Smooth muscle cell (in vitro differentiated cells): ENCODE results near the gene INSIG1. TPM values are rescaled to one million over a fixed set of nuclear protein-coding genes. Genes with fewer than 3 reads are reported as not detected.

Source experiments
- DNase-seq: peaks from one replicate; lab custom pipeline; 2025; ENCODE audit not compliant: unreplicated experiment; lab: John Stamatoyannopoulos, UW
- H2AFZ ChIP-seq: fragments of 200-600 bp; sonication (generic); 2 replicates; pipeline ENCODE4 v1.6.0; 2016; ENCODE audit warnings: antibody characterized with exemption, low read depth, mild to moderate bottlenecking
- H3F3A ChIP-seq: fragments of 200-600 bp; sonication (generic); 2 replicates; pipeline ENCODE4 v1.6.0; 2017; ENCODE audit warnings: antibody characterized with exemption, low read depth
- H3K27ac ChIP-seq: fragments of 200-600 bp; sonication (generic); 2 replicates; pipeline ENCODE4 v1.5.1; 2016; ENCODE audit warnings: low read depth, mild to moderate bottlenecking
- H3K27me3 ChIP-seq: fragments of 200-600 bp; sonication (generic); 2 replicates; pipeline ENCODE4 v1.6.1; 2016; ENCODE audit warnings: low read depth, mild to moderate bottlenecking
- H3K36me3 ChIP-seq: fragments of 200-600 bp; sonication (generic); 2 replicates; pipeline ENCODE4 v1.5.1; 2016; ENCODE audit warnings: low read depth
- H3K4me1 ChIP-seq: fragments of 200-600 bp; sonication (generic); 2 replicates; pipeline ENCODE4 v1.5.1; 2016; ENCODE audit warnings: low read depth
- H3K4me2 ChIP-seq: fragments of 200-600 bp; sonication (generic); 2 replicates; pipeline ENCODE4 v1.6.0; 2016; ENCODE audit warnings: mild to moderate bottlenecking
- H3K4me3 ChIP-seq: fragments of 200-600 bp; sonication (generic); 2 replicates; pipeline ENCODE4 v1.5.1; 2016; ENCODE audit warnings: mild to moderate bottlenecking
- H3K79me2 ChIP-seq: fragments of 200-600 bp; sonication (generic); 2 replicates; pipeline ENCODE4 v1.6.0; 2016; ENCODE audit warnings: low read depth, mild to moderate bottlenecking
- H3K9ac ChIP-seq: fragments of 200-600 bp; sonication (generic); 2 replicates; pipeline ENCODE4 v1.6.0; 2016; ENCODE audit warnings: low read depth
- H3K9me3 ChIP-seq: fragments of 200-600 bp; sonication (generic); replicated peaks from 2 replicates; pipeline ENCODE4 v1.5.1; 2016; ENCODE audit warnings: low read depth
- H4K20me1 ChIP-seq: fragments of 200-600 bp; sonication (generic); 2 replicates; pipeline ENCODE4 v1.6.0; 2016; ENCODE audit warnings: low read depth
- WGBS: methylation state at CpG from one replicate; pipeline ENCODE4 v1.1.7; 2016; ENCODE audit warnings: low lambda C conversion rate; 5-methylcytosine and 5-hydroxymethylcytosine counted together
- polyA plus RNA-seq: library from polyadenylated mRNA; unstranded; fragments of >200 nt; fragmentation: Nextera tagmentation; extraction: Ambion mirVana; gene quantifications from 2 replicates; pipeline ENCODE4 v1.2.1, GENCODE V29; 2016
- total RNA-seq: library from RNA; depleted of rRNA; stranded (reverse); fragments of >200 nt; gene quantifications from 2 replicates; pipeline ENCODE4 v1.2.3, GENCODE V29; 2014
- TF ChIP-seq, protein P1 (sequence below): fragments of 200-600 bp; sonication (generic); IDR thresholded peaks from 2 replicates; pipeline ENCODE4 v1.5.1; 2017; ENCODE audit warnings: borderline replicate concordance, mild to moderate bottlenecking, antibody characterized with exemption; ENCODE audit not compliant: insufficient read depth, poor library complexity, severe bottlenecking

Gene INSIG1
- total and polyA plus RNA-seq, 2 experiments from 2014 or later, result 277 to 302 TPM

DNA sequence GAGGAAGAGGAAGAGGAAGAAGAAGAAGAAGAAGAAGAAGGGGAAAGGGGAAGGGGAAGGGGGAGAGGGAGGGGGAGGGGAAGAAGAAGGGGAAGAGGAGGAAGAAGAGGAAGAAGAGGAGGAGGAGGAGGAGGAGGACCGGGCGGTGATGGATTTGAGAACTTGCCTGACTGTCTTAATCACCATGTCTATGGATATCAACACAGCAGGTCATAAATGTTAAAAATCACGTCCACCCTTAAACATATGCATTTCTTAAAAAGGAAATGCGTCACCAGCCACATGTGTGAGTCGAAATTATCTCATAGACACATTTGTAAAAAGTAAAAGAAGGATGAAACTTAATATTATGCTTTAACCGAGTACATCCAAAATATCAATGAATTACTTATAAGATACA lies 42.1 kb upstream of the INSIG1 start:
- WGBS, result 71% methylated on average over 6 of the region's 6 CpGs

DNA sequence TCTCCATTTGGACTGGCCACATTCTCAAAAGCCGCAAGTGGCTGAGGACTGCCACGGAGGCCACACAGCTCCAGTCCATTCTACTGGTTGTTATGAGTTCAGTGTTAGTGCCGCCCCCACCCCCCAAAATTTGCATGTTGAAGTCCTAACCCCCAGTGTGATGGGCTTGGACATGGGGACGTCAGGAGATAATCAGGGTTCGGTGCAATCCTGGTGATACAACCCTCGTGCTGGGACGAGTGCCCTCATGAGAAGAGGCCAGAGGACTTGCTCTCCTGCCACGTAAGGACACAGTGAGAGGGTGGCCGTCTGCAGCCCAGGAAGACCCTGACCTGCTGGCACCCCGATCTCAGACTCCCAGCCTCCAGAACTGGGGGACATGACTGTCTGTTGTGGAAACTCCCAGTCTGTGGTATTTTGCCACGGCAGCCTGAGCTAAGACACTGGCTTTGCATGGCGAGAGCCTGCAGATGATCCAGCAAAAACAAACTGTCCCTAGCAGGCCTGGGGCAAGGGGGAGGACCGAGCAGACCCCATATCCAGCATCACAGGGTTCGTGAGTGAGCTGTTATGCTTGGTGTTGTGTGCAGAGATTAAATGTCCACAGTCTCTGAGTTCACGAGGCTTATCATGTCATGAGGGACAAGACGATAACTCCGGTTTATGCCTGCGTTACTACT lies 41.5 kb upstream of the INSIG1 start:
- no peak overlapping the region for H3K4me3 ChIP-seq
- H3K4me2 ChIP-seq, result no peak overlapping the region
- no peaks in the 10 kb centered on the region for H3K27me3 ChIP-seq
- H3K4me1 ChIP-seq, result no peaks in the 10 kb centered on the region
- peaks cover 11% of the 10 kb centered on the region for H3F3A ChIP-seq
- no peaks in the 10 kb centered on the region for H3K79me2 ChIP-seq
- no peaks in the 10 kb centered on the region for H3K9me3 ChIP-seq
- H3K36me3 ChIP-seq, result no peaks in the 10 kb centered on the region
- no peak overlapping the region for H2AFZ ChIP-seq
- peak overlapping the region; percentile 1 for H3K9ac ChIP-seq
- TF ChIP-seq, protein P1, sequence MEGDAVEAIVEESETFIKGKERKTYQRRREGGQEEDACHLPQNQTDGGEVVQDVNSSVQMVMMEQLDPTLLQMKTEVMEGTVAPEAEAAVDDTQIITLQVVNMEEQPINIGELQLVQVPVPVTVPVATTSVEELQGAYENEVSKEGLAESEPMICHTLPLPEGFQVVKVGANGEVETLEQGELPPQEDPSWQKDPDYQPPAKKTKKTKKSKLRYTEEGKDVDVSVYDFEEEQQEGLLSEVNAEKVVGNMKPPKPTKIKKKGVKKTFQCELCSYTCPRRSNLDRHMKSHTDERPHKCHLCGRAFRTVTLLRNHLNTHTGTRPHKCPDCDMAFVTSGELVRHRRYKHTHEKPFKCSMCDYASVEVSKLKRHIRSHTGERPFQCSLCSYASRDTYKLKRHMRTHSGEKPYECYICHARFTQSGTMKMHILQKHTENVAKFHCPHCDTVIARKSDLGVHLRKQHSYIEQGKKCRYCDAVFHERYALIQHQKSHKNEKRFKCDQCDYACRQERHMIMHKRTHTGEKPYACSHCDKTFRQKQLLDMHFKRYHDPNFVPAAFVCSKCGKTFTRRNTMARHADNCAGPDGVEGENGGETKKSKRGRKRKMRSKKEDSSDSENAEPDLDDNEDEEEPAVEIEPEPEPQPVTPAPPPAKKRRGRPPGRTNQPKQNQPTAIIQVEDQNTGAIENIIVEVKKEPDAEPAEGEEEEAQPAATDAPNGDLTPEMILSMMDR, result no peak
- H4K20me1 ChIP-seq, result no peaks in the 10 kb centered on the region
- peak overlapping the region; percentile 92 for H3K27ac ChIP-seq
- DNase-seq, result no peak
- 68% methylated on average over 18 of the region's 18 CpGs for WGBS

More for the DNA sequence above, 42.1 kb upstream of the INSIG1 start:
- H4K20me1 ChIP-seq, result no peaks in the 10 kb centered on the region
- H2AFZ ChIP-seq, result no peak overlapping the region
- H3K9ac ChIP-seq, result no peak overlapping the region
- H3K4me1 ChIP-seq, result no peaks in the 10 kb centered on the region
- no peak overlapping the region for H3K27ac ChIP-seq
- TF ChIP-seq, protein P1, result no peak
- no peaks in the 10 kb centered on the region for H3K79me2 ChIP-seq
- no peaks in the 10 kb centered on the region for H3K36me3 ChIP-seq
- H3K27me3 ChIP-seq, result no peaks in the 10 kb centered on the region
- DNase-seq, result no peak
- H3K4me2 ChIP-seq, result no peak overlapping the region
- H3K4me3 ChIP-seq, result no peak overlapping the region
- H3K9me3 ChIP-seq, result no peaks in the 10 kb centered on the region
- H3F3A ChIP-seq, result peaks cover 11% of the 10 kb centered on the region

DNA sequence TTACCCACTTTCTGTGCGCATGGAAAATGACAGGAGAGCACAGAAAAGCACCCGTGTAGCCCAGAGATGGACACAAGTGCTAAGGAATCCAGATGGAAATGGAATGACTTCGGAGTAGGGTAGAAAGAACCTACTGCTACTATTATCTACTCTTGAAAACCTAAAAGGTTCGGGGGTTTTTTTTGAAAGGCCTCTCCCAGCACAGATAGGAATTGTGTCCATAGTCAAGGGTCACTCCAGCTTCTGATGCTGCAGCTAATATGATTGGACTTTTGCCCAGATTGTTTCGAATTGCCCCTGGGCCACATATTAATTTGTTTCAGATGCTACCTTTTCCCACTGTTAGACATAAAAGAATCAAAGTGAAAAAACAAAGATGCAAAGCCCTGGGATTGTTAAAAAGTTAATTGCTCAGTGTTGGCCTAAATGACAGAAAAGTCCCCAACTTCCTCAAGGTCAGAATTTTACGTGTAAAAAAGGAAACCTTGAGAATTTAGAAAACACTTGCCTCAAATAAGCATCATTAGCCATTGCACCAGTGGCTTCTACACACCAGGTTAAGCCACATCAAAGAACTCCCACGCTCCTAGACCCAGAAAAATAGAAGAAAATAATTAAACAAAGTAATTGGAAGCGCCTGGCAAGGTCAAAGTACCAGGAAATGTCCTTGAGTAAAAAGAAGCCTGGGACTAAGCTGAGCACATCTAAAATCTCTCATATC lies 40.8 kb upstream of the INSIG1 start:
- Histone ChIP-seq H3F3A (peaks cover 11% of the 10 kb centered on the region), H3K4me2 (peak overlapping the region; percentile 4), H3K9ac (peak overlapping the region; percentile 1), H3K9me3 (no peaks in the 10 kb centered on the region), H3K27ac (peak overlapping the region; percentile 92), H4K20me1 (no peaks in the 10 kb centered on the region), H2AFZ (no peak overlapping the region), H3K4me1 (no peaks in the 10 kb centered on the region), H3K79me2 (no peaks in the 10 kb centered on the region), H3K4me3 (no peak overlapping the region), H3K36me3 (no peaks in the 10 kb centered on the region), H3K27me3 (no peaks in the 10 kb centered on the region)
- 79% methylated on average over 8 of the region's 8 CpGs for WGBS
- no peak for DNase-seq
- TF ChIP-seq, protein P1, result no peak
